Measurements from ENCODE around the gene TNF. TPM values are rescaled to one million over a fixed set of nuclear protein-coding genes. Genes with fewer than 3 reads are reported as not detected.
"Not testable (repeated sequence)": the region's sequence is repeated elsewhere in the genome, so short reads cannot be mapped to it uniquely, and the experiment has no call there.

TNF gene
- polyA plus RNA-seq, 5 donors, result 0.21 to 0.48 (median 0.23) TPM; not detected in 1

GRCh38 chr6:31543639-31544038 lies 31.7 kb upstream of the TNF start:
- no peak for DNase-seq

GRCh38 chr6:31544676-31545075 lies 30.7 kb upstream of the TNF start:
- no peak for DNase-seq

GRCh38 chr6:31545291-31545690 lies 30.1 kb upstream of the TNF start:
- no peak for DNase-seq

- peak; percentile 74 to 84 for DNase-seq
Measured at GRCh38 chr6:31546339-31546957, 28.9 kb upstream of the TNF start, which contains the start of gene ATP6V1G2. TSS of gene ATP6V1G2 (minus strand) at chr6:31546608. CDS start at chr6:31546559, 49 bp downstream.

GRCh38 chr6:31546958-31547726 lies 28.2 kb upstream of the TNF start, which contains the start of gene NFKBIL1:
TSS of gene NFKBIL1 (plus strand) at chr6:31547608. CDS start at chr6:31547695, 87 bp downstream.
- DNase-seq, result peak; percentile 95 to 97

- no peak for DNase-seq
Measured at GRCh38 chr6:31547727-31548543, 27.4 kb upstream of the TNF start.

GRCh38 chr6:31548544-31548873 lies 26.9 kb upstream of the TNF start:
- DNase-seq, result no peak

GRCh38 chr6:31551371-31551770 lies 24.0 kb upstream of the TNF start:
- not testable (repeated sequence) for DNase-seq

- no peak for DNase-seq
Measured at GRCh38 chr6:31556307-31556706, 19.1 kb upstream of the TNF start.

GRCh38 chr6:31557443-31558317 lies 17.7 kb upstream of the TNF start:
- no peak for DNase-seq

- DNase-seq, result no peak
Measured at GRCh38 chr6:31558318-31558625, 17.1 kb upstream of the TNF start.

GRCh38 chr6:31558631-31559500 lies 16.5 kb upstream of the TNF start:
- no peak for DNase-seq

GRCh38 chr6:31559606-31559957 lies 15.8 kb upstream of the TNF start:
- DNase-seq, result no peak

- DNase-seq, result peak in 1 of 2 donors; percentile 38
Measured at GRCh38 chr6:31559958-31560696, 15.2 kb upstream of the TNF start.

GRCh38 chr6:31560697-31561058 lies 14.7 kb upstream of the TNF start:
- no peak for DNase-seq

- DNase-seq, result no peak
Measured at GRCh38 chr6:31567531-31568370, 7.6 kb upstream of the TNF start.

GRCh38 chr6:31568537-31568961 lies 6.8 kb upstream of the TNF start:
- no peak for DNase-seq

GRCh38 chr6:31569861-31570536 lies 5.4 kb upstream of the TNF start:
- DNase-seq, result no peak

Data from right lung (tissue), 5 donors.